ENCODE results near the gene AKAP1.

Gene AKAP1

GRCh38 chr17:57084802-57085447 lies at the start of gene AKAP1:
Gene AKAP1, plus strand, starts transcription at chr17:57085246. Its CDS starts 20,219 bp downstream, at chr17:57105465.
- peak; percentile 85 for DNase-seq (ENCODE audit: low read depth)

- no peak for DNase-seq (ENCODE audit: low read depth)
Measured at GRCh38 chr17:57035971-57036481, 49.0 kb upstream of the AKAP1 start.

- no peak for DNase-seq (ENCODE audit: low read depth)
Measured at GRCh38 chr17:57037411-57037810, 47.6 kb upstream of the AKAP1 start.

GRCh38 chr17:57038486-57038885 lies 46.6 kb upstream of the AKAP1 start:
- DNase-seq (ENCODE audit: low read depth) = no peak

- DNase-seq (ENCODE audit: low read depth) = no peak
Measured at GRCh38 chr17:57040571-57040970, 44.5 kb upstream of the AKAP1 start.

- no peak for DNase-seq (ENCODE audit: low read depth)
Measured at GRCh38 chr17:57043276-57043675, 41.8 kb upstream of the AKAP1 start.

GRCh38 chr17:57044976-57045867 lies 39.8 kb upstream of the AKAP1 start:
- DNase-seq (ENCODE audit: low read depth) = no peak

GRCh38 chr17:57045868-57046704 lies 39.0 kb upstream of the AKAP1 start:
- peak; percentile 2 for DNase-seq (ENCODE audit: low read depth)

GRCh38 chr17:57046749-57047148 lies 38.3 kb upstream of the AKAP1 start:
- DNase-seq (ENCODE audit: low read depth) = no peak

GRCh38 chr17:57048096-57048495 lies 37.0 kb upstream of the AKAP1 start:
- no peak for DNase-seq (ENCODE audit: low read depth)

- DNase-seq (ENCODE audit: low read depth) = no peak
Measured at GRCh38 chr17:57050306-57050705, 34.7 kb upstream of the AKAP1 start.

- no peak for DNase-seq (ENCODE audit: low read depth)
Measured at GRCh38 chr17:57051886-57052361, 33.1 kb upstream of the AKAP1 start.

- no peak for DNase-seq (ENCODE audit: low read depth)
Measured at GRCh38 chr17:57062865-57063264, 22.2 kb upstream of the AKAP1 start.

- DNase-seq (ENCODE audit: low read depth) = no peak
Measured at GRCh38 chr17:57067162-57067561, 17.9 kb upstream of the AKAP1 start.

GRCh38 chr17:57067781-57068180 lies 17.3 kb upstream of the AKAP1 start:
- DNase-seq (ENCODE audit: low read depth) = no peak

GRCh38 chr17:57068222-57068658 lies 16.8 kb upstream of the AKAP1 start:
- no peak for DNase-seq (ENCODE audit: low read depth)

GRCh38 chr17:57068707-57069106 lies 16.3 kb upstream of the AKAP1 start:
- no peak for DNase-seq (ENCODE audit: low read depth)

- DNase-seq (ENCODE audit: low read depth) = no peak
Measured at GRCh38 chr17:57071991-57072944, 12.8 kb upstream of the AKAP1 start.

- DNase-seq (ENCODE audit: low read depth) = no peak
Measured at GRCh38 chr17:57073626-57074025, 11.4 kb upstream of the AKAP1 start.

- no peak for DNase-seq (ENCODE audit: low read depth)
Measured at GRCh38 chr17:57075193-57075592, 9.9 kb upstream of the AKAP1 start.

GRCh38 chr17:57075785-57076184 lies 9.3 kb upstream of the AKAP1 start:
- DNase-seq (ENCODE audit: low read depth) = no peak
